Right lung (tissue), 10 donors: ENCODE measurements around the gene RFX5. TPM values are rescaled to one million over a fixed set of nuclear protein-coding genes. Genes with fewer than 3 reads are reported as not detected.
A peak's percentile ranks its signal among the peaks of the same experiment; 100 is the strongest.
"Not testable (repeated sequence)": the region's sequence is repeated elsewhere in the genome, so short reads cannot be mapped to it uniquely, and the experiment has no call there.

Experiments
- DNase-seq, 2 donors: peaks; one replicate each; pipeline ENCODE4 v3.0.0-alpha.2; 2013
- long read RNA-seq, 8 donors: transcript quantifications; one replicate each; lab custom pipeline, GENCODE V29; 2026
- polyA plus RNA-seq, 5 donors: library from polyadenylated mRNA; unstranded; fragments of 120-200 nt; gene quantifications; one replicate each; pipeline versions ENCODE4 v1.2.1 to v1.2.3, GENCODE V29; 2013; ENCODE audit warnings: inconsistent platforms in 1 of 5, low replicate concordance in 1 of 5; ENCODE audit not compliant: insufficient read length in 5 of 5, insufficient read depth in 1 of 5

The RFX5 gene
- polyA plus RNA-seq: 10 to 100 TPM; 39.7 to 44.7 (median 44.4) TPM
- long read RNA-seq, donor 1, transcript RFX5-215 (11 exons, 2,355 nt): major isoform, 7 of 7 reads
- long read RNA-seq, donor 1, partial matches to known transcripts: 0 of 7 reads
- long read RNA-seq, donor 1, other reads (novel, unspliced or antisense): 0 of 7 reads
- long read RNA-seq, donor 2, partial matches to known transcripts: 0 of 6 reads
- long read RNA-seq, donor 2, other reads (novel, unspliced or antisense): 0 of 6 reads
- long read RNA-seq, donor 3, partial matches to known transcripts: 0 of 1 reads
- long read RNA-seq, donor 3, other reads (novel, unspliced or antisense): 0 of 1 reads
- long read RNA-seq, donor 4, partial matches to known transcripts: 0 of 1 reads
- long read RNA-seq, donor 4, other reads (novel, unspliced or antisense): 0 of 1 reads
- long read RNA-seq, donor 5, partial matches to known transcripts: 0 of 2 reads
- long read RNA-seq, donor 5, other reads (novel, unspliced or antisense): 0 of 2 reads
- long read RNA-seq, donor 6, partial matches to known transcripts: 0 of 2 reads
- long read RNA-seq, donor 6, other reads (novel, unspliced or antisense): 0 of 2 reads
- long read RNA-seq, donor 7, partial matches to known transcripts: 16 of 23 reads
- long read RNA-seq, donor 7, other reads (novel, unspliced or antisense): 0 of 23 reads
- long read RNA-seq, donor 8: 0 reads

- peak; percentile 93 to 96 for DNase-seq
Observed at GRCh38 chr1:151346769-151347522, at the start of gene RFX5. RFX5 (minus strand) TSS chr1:151347252; CDS start chr1:151346320, 932 bp downstream.

GRCh38 chr1:151396265-151396664, 49.2 kb upstream of the RFX5 start:
- not testable (repeated sequence) for DNase-seq

- DNase-seq: no peak
Observed at GRCh38 chr1:151393583-151393982, 46.5 kb upstream of the RFX5 start.

- DNase-seq: no peak
Observed at GRCh38 chr1:151391079-151391563, 44.1 kb upstream of the RFX5 start.

GRCh38 chr1:151390221-151391078, 43.4 kb upstream of the RFX5 start:
- DNase-seq: not testable (repeated sequence)

- DNase-seq: no peak
Observed at GRCh38 chr1:151386002-151386401, 39.0 kb upstream of the RFX5 start.

- no peak for DNase-seq
Observed at GRCh38 chr1:151384584-151384983, 37.5 kb upstream of the RFX5 start.

GRCh38 chr1:151377150-151377884, 30.3 kb upstream of the RFX5 start:
- DNase-seq: no peak

- no peak for DNase-seq
Observed at GRCh38 chr1:151373196-151373595, 26.1 kb upstream of the RFX5 start.

GRCh38 chr1:151372058-151372934, 25.2 kb upstream of the RFX5 start, which contains the start of gene SELENBP1:
SELENBP1 (minus strand) TSS chr1:151372705; CDS start chr1:151372641, 64 bp downstream.
- DNase-seq: peak; percentile 88 to 89

GRCh38 chr1:151371370-151372057, 24.5 kb upstream of the RFX5 start:
- DNase-seq: peak; percentile 73 to 82

GRCh38 chr1:151370211-151370911, 23.3 kb upstream of the RFX5 start:
- DNase-seq: no peak

- DNase-seq: no peak
Observed at GRCh38 chr1:151369621-151370048, 22.6 kb upstream of the RFX5 start.

- no peak for DNase-seq
Observed at GRCh38 chr1:151369302-151369610, 22.2 kb upstream of the RFX5 start.

- no peak for DNase-seq
Observed at GRCh38 chr1:151368393-151369301, 21.6 kb upstream of the RFX5 start.

GRCh38 chr1:151367658-151368392, 20.8 kb upstream of the RFX5 start:
- DNase-seq: no peak
